ENCODE measurements around the gene RGS3. TPM values are rescaled to one million over a fixed set of nuclear protein-coding genes. Genes with fewer than 3 reads are reported as not detected.

RGS3 gene
- total RNA-seq, 1 experiment from 2014 or later = 16.6 TPM

DNA sequence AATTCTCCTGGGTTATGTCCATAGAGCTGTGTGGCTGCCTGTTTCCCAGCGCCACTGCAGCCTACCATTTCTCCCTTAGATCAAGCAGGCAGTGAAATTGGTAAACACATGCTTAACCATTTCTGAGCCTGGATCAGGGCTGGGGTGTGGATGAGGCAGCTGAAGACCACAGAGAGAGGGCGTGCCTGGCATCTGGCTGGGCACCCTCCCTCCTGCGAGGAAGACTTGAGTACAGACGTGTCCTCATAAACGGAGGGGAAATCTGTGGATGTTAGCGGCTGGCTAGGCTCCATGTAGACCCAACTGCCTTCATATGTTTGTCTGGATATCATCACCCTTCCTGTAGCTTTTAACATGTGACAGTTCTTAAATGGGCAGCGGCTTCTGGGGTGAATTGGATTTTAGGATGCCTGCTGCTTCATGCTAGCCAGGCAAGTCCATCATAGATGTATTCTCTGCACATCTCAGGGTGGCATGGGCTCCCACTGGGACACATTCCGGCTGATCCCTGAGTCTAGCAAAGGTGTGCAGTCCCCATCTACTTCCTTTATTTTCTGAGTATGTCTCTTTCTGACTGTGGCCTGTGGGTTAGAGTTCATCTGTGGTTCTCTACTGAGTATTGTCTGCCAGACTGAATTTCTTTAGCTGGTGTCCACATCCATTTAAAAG is 11.0 kb downstream of the RGS3 start (continued):
- TF ChIP-seq JAZF1 (CRISPR knock-in tag; IDR thresholded peaks at IDR 0.05) (no peak), TCF7 (CRISPR knock-in tag; IDR thresholded peaks at IDR 0.05; ENCODE audit: low read depth) (no peak), SOX15 (CRISPR knock-in tag; IDR thresholded peaks at IDR 0.05) (no peak)

DNA sequence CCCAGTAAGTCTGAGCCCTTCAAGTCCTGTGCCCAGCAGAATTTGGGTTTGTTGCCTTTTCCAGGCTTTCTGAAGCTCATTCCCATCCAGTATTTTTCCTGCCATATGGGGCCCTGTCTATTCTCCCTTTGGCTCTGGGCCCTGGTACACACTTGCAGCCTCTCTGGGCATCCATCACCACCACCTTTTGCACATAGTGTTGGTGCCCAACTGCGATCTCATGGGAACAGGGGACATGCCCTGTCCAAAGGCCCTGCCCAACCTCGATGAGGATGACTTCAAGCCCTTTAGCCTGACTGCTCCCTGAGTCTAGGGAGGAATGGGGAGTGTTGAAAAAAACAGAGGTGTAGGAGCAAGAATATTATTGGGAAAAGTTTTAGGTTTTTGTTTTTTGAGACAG is 11.5 kb downstream of the RGS3 start:
- Mint-ChIP-seq H3K27me3 (ENCODE audit: low read depth) (no peaks in the 10 kb centered on the region; the same call in 1 of the 2 replicates), H3K27ac (no peak overlapping the region)

More for the DNA sequence above, 11.5 kb downstream of the RGS3 start:
- TF ChIP-seq NR3C1 (CRISPR knock-in tag; conservative IDR thresholded peaks at IDR 0.05; ENCODE audit: low read depth) (no peak), GABPB1 (CRISPR knock-in tag; IDR thresholded peaks at IDR 0.05) (no peak), TEAD4 (CRISPR knock-in tag; IDR thresholded peaks at IDR 0.05) (no peak), JUN (CRISPR knock-in tag; IDR thresholded peaks at IDR 0.05) (no peak), NR2C2 (CRISPR knock-in tag; IDR thresholded peaks at IDR 0.05) (no peak), CREM (CRISPR knock-in tag; IDR thresholded peaks at IDR 0.05) (no peak), TEAD1 (CRISPR knock-in tag; IDR thresholded peaks at IDR 0.05) (no peak)
- TF ChIP-seq, protein P1, sequence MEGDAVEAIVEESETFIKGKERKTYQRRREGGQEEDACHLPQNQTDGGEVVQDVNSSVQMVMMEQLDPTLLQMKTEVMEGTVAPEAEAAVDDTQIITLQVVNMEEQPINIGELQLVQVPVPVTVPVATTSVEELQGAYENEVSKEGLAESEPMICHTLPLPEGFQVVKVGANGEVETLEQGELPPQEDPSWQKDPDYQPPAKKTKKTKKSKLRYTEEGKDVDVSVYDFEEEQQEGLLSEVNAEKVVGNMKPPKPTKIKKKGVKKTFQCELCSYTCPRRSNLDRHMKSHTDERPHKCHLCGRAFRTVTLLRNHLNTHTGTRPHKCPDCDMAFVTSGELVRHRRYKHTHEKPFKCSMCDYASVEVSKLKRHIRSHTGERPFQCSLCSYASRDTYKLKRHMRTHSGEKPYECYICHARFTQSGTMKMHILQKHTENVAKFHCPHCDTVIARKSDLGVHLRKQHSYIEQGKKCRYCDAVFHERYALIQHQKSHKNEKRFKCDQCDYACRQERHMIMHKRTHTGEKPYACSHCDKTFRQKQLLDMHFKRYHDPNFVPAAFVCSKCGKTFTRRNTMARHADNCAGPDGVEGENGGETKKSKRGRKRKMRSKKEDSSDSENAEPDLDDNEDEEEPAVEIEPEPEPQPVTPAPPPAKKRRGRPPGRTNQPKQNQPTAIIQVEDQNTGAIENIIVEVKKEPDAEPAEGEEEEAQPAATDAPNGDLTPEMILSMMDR (IDR thresholded peaks at IDR 0.05) = no peak
- TF ChIP-seq, protein P2, sequence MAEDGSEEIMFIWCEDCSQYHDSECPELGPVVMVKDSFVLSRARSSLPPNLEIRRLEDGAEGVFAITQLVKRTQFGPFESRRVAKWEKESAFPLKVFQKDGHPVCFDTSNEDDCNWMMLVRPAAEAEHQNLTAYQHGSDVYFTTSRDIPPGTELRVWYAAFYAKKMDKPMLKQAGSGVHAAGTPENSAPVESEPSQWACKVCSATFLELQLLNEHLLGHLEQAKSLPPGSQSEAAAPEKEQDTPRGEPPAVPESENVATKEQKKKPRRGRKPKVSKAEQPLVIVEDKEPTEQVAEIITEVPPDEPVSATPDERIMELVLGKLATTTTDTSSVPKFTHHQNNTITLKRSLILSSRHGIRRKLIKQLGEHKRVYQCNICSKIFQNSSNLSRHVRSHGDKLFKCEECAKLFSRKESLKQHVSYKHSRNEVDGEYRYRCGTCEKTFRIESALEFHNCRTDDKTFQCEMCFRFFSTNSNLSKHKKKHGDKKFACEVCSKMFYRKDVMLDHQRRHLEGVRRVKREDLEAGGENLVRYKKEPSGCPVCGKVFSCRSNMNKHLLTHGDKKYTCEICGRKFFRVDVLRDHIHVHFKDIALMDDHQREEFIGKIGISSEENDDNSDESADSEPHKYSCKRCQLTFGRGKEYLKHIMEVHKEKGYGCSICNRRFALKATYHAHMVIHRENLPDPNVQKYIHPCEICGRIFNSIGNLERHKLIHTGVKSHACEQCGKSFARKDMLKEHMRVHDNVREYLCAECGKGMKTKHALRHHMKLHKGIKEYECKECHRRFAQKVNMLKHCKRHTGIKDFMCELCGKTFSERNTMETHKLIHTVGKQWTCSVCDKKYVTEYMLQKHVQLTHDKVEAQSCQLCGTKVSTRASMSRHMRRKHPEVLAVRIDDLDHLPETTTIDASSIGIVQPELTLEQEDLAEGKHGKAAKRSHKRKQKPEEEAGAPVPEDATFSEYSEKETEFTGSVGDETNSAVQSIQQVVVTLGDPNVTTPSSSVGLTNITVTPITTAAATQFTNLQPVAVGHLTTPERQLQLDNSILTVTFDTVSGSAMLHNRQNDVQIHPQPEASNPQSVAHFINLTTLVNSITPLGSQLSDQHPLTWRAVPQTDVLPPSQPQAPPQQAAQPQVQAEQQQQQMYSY (CRISPR knock-in tag; IDR thresholded peaks at IDR 0.05) = no peak
- TF ChIP-seq, protein P3, sequence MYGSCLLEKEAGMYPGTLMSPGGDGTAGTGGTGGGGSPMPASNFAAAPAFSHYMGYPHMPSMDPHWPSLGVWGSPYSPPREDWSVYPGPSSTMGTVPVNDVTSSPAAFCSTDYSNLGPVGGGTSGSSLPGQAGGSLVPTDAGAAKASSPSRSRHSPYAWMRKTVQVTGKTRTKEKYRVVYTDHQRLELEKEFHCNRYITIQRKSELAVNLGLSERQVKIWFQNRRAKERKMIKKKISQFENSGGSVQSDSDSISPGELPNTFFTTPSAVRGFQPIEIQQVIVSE (CRISPR knock-in tag; IDR thresholded peaks at IDR 0.05; ENCODE audit: borderline replicate concordance) = no peak
- TF ChIP-seq, protein P4, sequence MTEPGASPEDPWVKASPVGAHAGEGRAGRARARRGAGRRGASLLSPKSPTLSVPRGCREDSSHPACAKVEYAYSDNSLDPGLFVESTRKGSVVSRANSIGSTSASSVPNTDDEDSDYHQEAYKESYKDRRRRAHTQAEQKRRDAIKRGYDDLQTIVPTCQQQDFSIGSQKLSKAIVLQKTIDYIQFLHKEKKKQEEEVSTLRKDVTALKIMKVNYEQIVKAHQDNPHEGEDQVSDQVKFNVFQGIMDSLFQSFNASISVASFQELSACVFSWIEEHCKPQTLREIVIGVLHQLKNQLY (CRISPR knock-in tag; IDR thresholded peaks at IDR 0.05) = no peak
- TF ChIP-seq, protein P5, sequence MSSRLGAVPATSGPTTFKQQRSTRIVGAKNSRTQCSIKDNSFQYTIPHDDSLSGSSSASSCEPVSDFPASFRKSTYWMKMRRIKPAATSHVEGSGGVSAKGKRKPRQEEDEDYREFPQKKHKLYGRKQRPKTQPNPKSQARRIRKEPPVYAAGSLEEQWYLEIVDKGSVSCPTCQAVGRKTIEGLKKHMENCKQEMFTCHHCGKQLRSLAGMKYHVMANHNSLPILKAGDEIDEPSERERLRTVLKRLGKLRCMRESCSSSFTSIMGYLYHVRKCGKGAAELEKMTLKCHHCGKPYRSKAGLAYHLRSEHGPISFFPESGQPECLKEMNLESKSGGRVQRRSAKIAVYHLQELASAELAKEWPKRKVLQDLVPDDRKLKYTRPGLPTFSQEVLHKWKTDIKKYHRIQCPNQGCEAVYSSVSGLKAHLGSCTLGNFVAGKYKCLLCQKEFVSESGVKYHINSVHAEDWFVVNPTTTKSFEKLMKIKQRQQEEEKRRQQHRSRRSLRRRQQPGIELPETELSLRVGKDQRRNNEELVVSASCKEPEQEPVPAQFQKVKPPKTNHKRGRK (CRISPR knock-in tag; IDR thresholded peaks at IDR 0.05; ENCODE audit: borderline replicate concordance) = no peak
- ChIA-PET POLR2A (no interaction called here), CTCF (interaction anchor here (0.6 to 1.1 kb wide), 3 partner anchors 29 to 402 kb away, joined by 3 to 7 read pairs (median 4); no protein-coding TSS in a partner anchor)
- Mint-ChIP-seq H3K36me3 (peaks cover 3% of the 10 kb centered on the region), H3K9me3 (peaks cover 9% of the 10 kb centered on the region), H3K4me1 (peaks cover 23% of the 10 kb centered on the region), H3K4me3 (no peak overlapping the region)
- DNase-seq (ENCODE audit: low spot score) = no peak
- ATAC-seq = no peak
